Measurements from ENCODE around the gene TSHZ2. TPM values are rescaled to one million over a fixed set of nuclear protein-coding genes. Genes with fewer than 3 reads are reported as not detected.

TSHZ2 gene
- total RNA-seq, 4 donors from 2014 or later = 28.6 to 40.1 (median 35.5) TPM

- TF ChIP-seq CTCF (IDR thresholded peaks at IDR 0.05; ENCODE audit: low read depth) = no peak
Observed at GRCh38 chr20:53320701-53321100, 348.5 kb downstream of the TSHZ2 start.

GRCh38 chr20:53321596-53321995 lies 349.4 kb downstream of the TSHZ2 start:
- no peak for TF ChIP-seq CTCF (IDR thresholded peaks at IDR 0.05; ENCODE audit: low read depth)

DNA sequence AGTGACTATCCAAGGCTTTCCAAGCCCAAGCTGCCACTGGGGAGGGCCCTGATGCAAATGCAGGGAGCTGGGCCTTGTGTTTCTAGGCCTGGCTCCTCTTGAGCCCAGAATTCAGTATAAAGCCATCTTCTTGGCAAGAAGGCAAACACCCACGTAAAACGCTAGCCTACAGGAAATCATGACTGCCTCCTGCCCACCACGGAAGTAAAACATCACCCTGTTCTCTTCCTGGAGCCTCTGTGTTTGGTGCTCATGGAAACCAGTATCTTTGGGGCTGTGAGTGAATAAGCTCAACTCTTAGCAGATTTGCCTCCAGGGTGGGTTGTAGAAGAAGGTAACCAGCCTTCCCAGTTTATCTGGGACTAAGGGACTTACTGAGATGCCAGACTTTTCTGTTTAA lies 350.5 kb downstream of the TSHZ2 start:
- no peak for TF ChIP-seq CTCF (IDR thresholded peaks at IDR 0.05; ENCODE audit: low read depth)

GRCh38 chr20:53324816-53325215 lies 352.7 kb downstream of the TSHZ2 start:
- TF ChIP-seq CTCF (IDR thresholded peaks at IDR 0.05; ENCODE audit: low read depth) = no peak

- TF ChIP-seq CTCF (IDR thresholded peaks at IDR 0.05; ENCODE audit: low read depth) = no peak
Observed at GRCh38 chr20:53328961-53329360, 356.8 kb downstream of the TSHZ2 start.

GRCh38 chr20:53329781-53330180 lies 357.6 kb downstream of the TSHZ2 start:
- TF ChIP-seq CTCF (IDR thresholded peaks at IDR 0.05; ENCODE audit: low read depth) = no peak

GRCh38 chr20:53330601-53331140 lies 358.5 kb downstream of the TSHZ2 start:
- TF ChIP-seq CTCF (IDR thresholded peaks at IDR 0.05; ENCODE audit: low read depth) = no peak
